Liver (tissue), 9 donors: ENCODE measurements around the gene CDKN2B-AS1. TPM values are rescaled to one million over a fixed set of nuclear protein-coding genes. Genes with fewer than 3 reads are reported as not detected.

Experiments
- DNase-seq: peaks from one replicate; pipeline ENCODE4 v3.0.0-alpha.2; 2017; ENCODE audit warnings: low spot score
- H3K27ac ChIP-seq, 2 donors: one replicate each; pipeline ENCODE4 v1.7.0; 2013; ENCODE audit warnings: inconsistent platforms in 2 of 2, low read length in 2 of 2, control low read depth in 1 of 2, low read depth in 1 of 2, mild to moderate bottlenecking in 1 of 2
- H3K27me3 ChIP-seq, 4 donors: one replicate each; pipeline versions ENCODE4 v1.6.1 to v1.7.0; 2013; ENCODE audit warnings: low read length in 3 of 4, inconsistent platforms in 1 of 4, mild to moderate bottlenecking in 1 of 4, moderate library complexity in 1 of 4; ENCODE audit not compliant: control insufficient read depth in 4 of 4, insufficient read depth in 4 of 4
- H3K36me3 ChIP-seq, 4 donors: one replicate each; pipeline versions ENCODE4 v1.6.1 to v1.7.0; 2013; ENCODE audit warnings: low read length in 3 of 4, mild to moderate bottlenecking in 3 of 4, low read depth in 1 of 4, moderate library complexity in 1 of 4; ENCODE audit not compliant: control insufficient read depth in 4 of 4, insufficient read depth in 3 of 4
- H3K4me1 ChIP-seq, 4 donors: one replicate each; pipeline versions ENCODE4 v1.6.1 to v1.7.0; 2013; ENCODE audit warnings: low read length in 3 of 4, mild to moderate bottlenecking in 3 of 4, moderate library complexity in 1 of 4; ENCODE audit not compliant: control insufficient read depth in 4 of 4, insufficient read depth in 4 of 4
- H3K4me3 ChIP-seq, 3 donors: one replicate each; pipeline versions ENCODE4 v1.6.1 to v1.7.0; 2013; ENCODE audit warnings: low read length in 3 of 3, control low read depth in 1 of 3, low read depth in 1 of 3, mild to moderate bottlenecking in 1 of 3
- H3K9ac ChIP-seq, 2 donors: one replicate each; pipeline ENCODE4 v1.7.0; 2013; ENCODE audit warnings: low read length in 2 of 2, mild to moderate bottlenecking in 2 of 2, moderate library complexity in 2 of 2, control low read depth in 1 of 2, low read depth in 1 of 2
- H3K9me3 ChIP-seq, 4 donors: one replicate each; pipeline versions ENCODE4 v1.6.1 to v1.7.0; 2013; ENCODE audit warnings: low read length in 3 of 4; ENCODE audit not compliant: control insufficient read depth in 4 of 4
- ATF3 ChIP-seq: IDR thresholded peaks from 2 replicates; pipeline ENCODE4 v1.6.1; 2016; ENCODE audit warnings: antibody characterized with exemption
- EGR1 ChIP-seq, 2 donors: IDR thresholded peaks; 2 replicates each; pipeline ENCODE4 v1.6.1; 2016 to 2018; ENCODE audit warnings: antibody characterized with exemption in 2 of 2, low read depth in 2 of 2
- FOXA1 ChIP-seq: IDR thresholded peaks from 2 replicates; pipeline ENCODE4 v1.6.1; 2016; ENCODE audit warnings: antibody characterized with exemption
- FOXA2 ChIP-seq: IDR thresholded peaks from 2 replicates; pipeline ENCODE4 v1.6.1; 2016; ENCODE audit warnings: antibody characterized with exemption
- GABPA ChIP-seq, 2 donors: IDR thresholded peaks in 1 of 2; conservative IDR thresholded peaks in 1 of 2; 2 replicates each; pipeline ENCODE4 v1.6.1; 2016; ENCODE audit warnings: antibody characterized with exemption in 2 of 2, mild to moderate bottlenecking in 1 of 2, moderate library complexity in 1 of 2
- HNF4A ChIP-seq, 2 donors: conservative IDR thresholded peaks; 2 replicates each; pipeline ENCODE4 v1.6.1; 2016; ENCODE audit warnings: antibody characterized with exemption in 2 of 2, mild to moderate bottlenecking in 2 of 2
- HNF4G ChIP-seq: IDR thresholded peaks from 2 replicates; pipeline ENCODE4 v1.6.1; 2016; ENCODE audit warnings: antibody characterized with exemption
- JUND ChIP-seq, 2 donors: IDR thresholded peaks; 2 replicates each; pipeline ENCODE4 v1.6.1; 2016; ENCODE audit warnings: antibody characterized with exemption in 2 of 2
- MAX ChIP-seq: IDR thresholded peaks from 2 replicates; pipeline ENCODE4 v1.6.1; 2016; ENCODE audit warnings: antibody characterized with exemption
- NR2F2 ChIP-seq: IDR thresholded peaks from 2 replicates; pipeline ENCODE4 v1.6.1; 2016; ENCODE audit warnings: antibody characterized with exemption
- RAD21 ChIP-seq, 2 donors: IDR thresholded peaks; 2 replicates each; pipeline ENCODE4 v1.6.1; 2016; ENCODE audit warnings: antibody characterized with exemption in 2 of 2, mild to moderate bottlenecking in 2 of 2
- RXRA ChIP-seq, 2 donors: IDR thresholded peaks; 2 replicates each; pipeline ENCODE4 v1.6.1; 2017 to 2018; ENCODE audit warnings: antibody characterized with exemption in 2 of 2, mild to moderate bottlenecking in 1 of 2
- SP1 ChIP-seq: IDR thresholded peaks from 2 replicates; pipeline ENCODE4 v1.6.1; 2018; ENCODE audit warnings: antibody characterized with exemption, mild to moderate bottlenecking
- TAF1 ChIP-seq: conservative IDR thresholded peaks from 2 replicates; pipeline ENCODE4 v1.6.1; 2016; ENCODE audit warnings: antibody characterized with exemption, mild to moderate bottlenecking
- YY1 ChIP-seq: IDR thresholded peaks from 2 replicates; pipeline ENCODE4 v1.6.1; 2016; ENCODE audit warnings: antibody characterized with exemption, mild to moderate bottlenecking
- ZBTB33 ChIP-seq: IDR thresholded peaks from 2 replicates; pipeline ENCODE4 v1.6.1; 2016; ENCODE audit warnings: antibody characterized with exemption
- WGBS: extraction: QIAGEN DNeasy Blood & Tissue Kit; methylation state at CpG from one replicate; pipeline ENCODE4 v1.1.7; 2013; 5-methylcytosine and 5-hydroxymethylcytosine counted together
- polyA plus RNA-seq, 2 donors: library from polyadenylated mRNA; stranded (reverse) in 1 of 2; unstranded in 1 of 2; fragments of 200-250 nt in 1 of 2; fragments of >200 nt in 1 of 2; fragmentation: Nextera tagmentation in 1 of 2; extraction: Ambion mirVana in 1 of 2; gene quantifications; one replicate each; pipeline versions ENCODE4 v1.2.1 to v1.2.3, GENCODE V29; 2013 to 2015
- total RNA-seq, 2 donors: library from RNA; depleted of rRNA; stranded (reverse); fragments of >200 nt; gene quantifications; one replicate each; pipeline ENCODE4 v1.2.3, GENCODE V29; 2014
- TF ChIP-seq, protein P1 (sequence below): fragments of 150-350 bp; IDR thresholded peaks from 2 replicates; pipeline ENCODE4 v1.5.1; 2017; ENCODE audit warnings: improper control_type of control experiment, low read depth, low read length; ENCODE audit not compliant: missing input control
- donor health status: healthy.
- donor health status: healthy.
- donor health status: healthy.
- donor health status: healthy.
- donor health status: healthy.

Gene CDKN2B-AS1
- total and polyA plus RNA-seq, 4 donors, result 0.08 to 0.42 TPM; not detected in 2

DNA sequence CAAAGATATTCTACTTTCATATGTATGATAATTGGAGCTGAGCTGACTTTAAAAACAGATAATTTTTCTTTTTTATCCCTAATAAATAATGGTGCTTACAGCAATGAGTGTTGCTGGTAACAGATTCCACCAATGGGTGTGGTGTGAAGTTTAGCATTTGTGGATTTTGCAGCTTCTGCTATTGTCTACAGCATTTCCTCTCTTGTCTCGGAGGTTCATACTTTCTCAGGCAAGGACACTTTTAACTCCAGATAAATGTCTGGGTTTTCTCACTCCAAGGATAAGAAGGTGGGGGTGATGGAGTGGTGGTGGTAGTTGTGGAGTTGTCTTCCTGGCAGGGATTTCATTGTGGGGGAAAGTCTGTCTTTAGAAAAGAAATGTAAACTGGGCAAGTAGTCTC lies 134.5 kb downstream of the CDKN2B-AS1 start:
- Histone ChIP-seq H3K36me3 (no peaks in the 10 kb centered on the region), H3K4me1 (no peaks in the 10 kb centered on the region), H3K9ac (no peak overlapping the region), H3K27ac (no peak overlapping the region), H3K27me3 (no peaks in the 10 kb centered on the region), H3K9me3 (no peaks in the 10 kb centered on the region), H3K4me3 (no peak overlapping the region)
- WGBS, result 63% methylated on average over 1 of the region's 1 CpG
- no peak for TF ChIP-seq HNF4G
- no peak for DNase-seq

- no peak for DNase-seq
- no peaks in the 10 kb centered on the region for H3K27me3 ChIP-seq
- no peaks in the 10 kb centered on the region for H3K4me1 ChIP-seq
- H3K4me3 ChIP-seq, result no peak overlapping the region
- TF ChIP-seq HNF4A (conservative IDR thresholded peaks at IDR 0.05) (no peak), FOXA1 (no peak), TAF1 (no peak), RXRA (IDR thresholded peaks at IDR 0.05) (no peak), ZBTB33 (no peak), HNF4G (no peak), RAD21 (IDR thresholded peaks at IDR 0.05) (no peak), FOXA2 (no peak), SP1 (no peak)
- TF ChIP-seq, protein P1, sequence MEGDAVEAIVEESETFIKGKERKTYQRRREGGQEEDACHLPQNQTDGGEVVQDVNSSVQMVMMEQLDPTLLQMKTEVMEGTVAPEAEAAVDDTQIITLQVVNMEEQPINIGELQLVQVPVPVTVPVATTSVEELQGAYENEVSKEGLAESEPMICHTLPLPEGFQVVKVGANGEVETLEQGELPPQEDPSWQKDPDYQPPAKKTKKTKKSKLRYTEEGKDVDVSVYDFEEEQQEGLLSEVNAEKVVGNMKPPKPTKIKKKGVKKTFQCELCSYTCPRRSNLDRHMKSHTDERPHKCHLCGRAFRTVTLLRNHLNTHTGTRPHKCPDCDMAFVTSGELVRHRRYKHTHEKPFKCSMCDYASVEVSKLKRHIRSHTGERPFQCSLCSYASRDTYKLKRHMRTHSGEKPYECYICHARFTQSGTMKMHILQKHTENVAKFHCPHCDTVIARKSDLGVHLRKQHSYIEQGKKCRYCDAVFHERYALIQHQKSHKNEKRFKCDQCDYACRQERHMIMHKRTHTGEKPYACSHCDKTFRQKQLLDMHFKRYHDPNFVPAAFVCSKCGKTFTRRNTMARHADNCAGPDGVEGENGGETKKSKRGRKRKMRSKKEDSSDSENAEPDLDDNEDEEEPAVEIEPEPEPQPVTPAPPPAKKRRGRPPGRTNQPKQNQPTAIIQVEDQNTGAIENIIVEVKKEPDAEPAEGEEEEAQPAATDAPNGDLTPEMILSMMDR, result no peak
- H3K9ac ChIP-seq, result no peak overlapping the region
- H3K27ac ChIP-seq, result no peak overlapping the region
- no peaks in the 10 kb centered on the region for H3K36me3 ChIP-seq
- no peaks in the 10 kb centered on the region for H3K9me3 ChIP-seq
- WGBS, result 73% methylated on average over 3 of the region's 3 CpGs
Measured at GRCh38 chr9:22129633-22130032, 135.0 kb downstream of the CDKN2B-AS1 start.

DNA sequence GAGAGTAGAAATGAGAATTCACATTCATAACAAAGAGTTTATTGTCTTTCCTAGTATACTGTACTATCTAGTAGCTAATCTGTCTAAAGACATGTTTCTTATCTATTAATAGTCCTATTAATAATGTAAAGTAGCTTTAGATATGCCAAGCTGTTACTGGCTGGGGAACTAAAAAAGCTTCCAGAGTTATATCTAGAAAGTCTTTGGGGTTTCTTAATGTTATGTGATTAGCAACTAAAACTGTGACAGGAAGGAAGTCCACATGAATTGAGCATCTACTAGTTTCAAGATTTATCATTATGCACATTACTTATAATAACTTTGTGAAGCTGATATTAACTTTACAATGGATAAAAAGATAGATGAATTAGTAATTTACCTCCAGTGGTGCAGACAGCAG lies 137.2 kb downstream of the CDKN2B-AS1 start:
- Histone ChIP-seq H3K9me3 (no peaks in the 10 kb centered on the region), H3K36me3 (no peaks in the 10 kb centered on the region), H3K4me3 (no peak overlapping the region), H3K9ac (no peak overlapping the region), H3K27ac (no peak overlapping the region), H3K27me3 (no peaks in the 10 kb centered on the region), H3K4me1 (no peaks in the 10 kb centered on the region)
- no peak for DNase-seq
- no peak for TF ChIP-seq NR2F2
- TF ChIP-seq, protein P1, result no peak
- TF ChIP-seq FOXA2, result no peak
- TF ChIP-seq JUND (IDR thresholded peaks at IDR 0.05), result no peak
- no peak for TF ChIP-seq RXRA (IDR thresholded peaks at IDR 0.05)
- no peak for TF ChIP-seq RAD21 (IDR thresholded peaks at IDR 0.05)
- TF ChIP-seq FOXA1, result no peak
- TF ChIP-seq TAF1, result no peak
- no peak for TF ChIP-seq MAX
- no peak for TF ChIP-seq HNF4G
- no peak for TF ChIP-seq YY1
- no peak for TF ChIP-seq SP1
- no peak for TF ChIP-seq HNF4A (conservative IDR thresholded peaks at IDR 0.05)
- no peak for TF ChIP-seq EGR1 (IDR thresholded peaks at IDR 0.05; ENCODE audit: low read depth in 2 of 2)
- TF ChIP-seq GABPA (IDR thresholded peaks at IDR 0.05 in 1 of 2, conservative IDR thresholded peaks at IDR 0.05 in 1 of 2), result no peak
- TF ChIP-seq ZBTB33, result no peak
- TF ChIP-seq ATF3, result no peak
